Epithelial cell of proximal tubule (primary cell): ENCODE data around the gene TNNI2. TPM values are rescaled to one million over a fixed set of nuclear protein-coding genes. Genes with fewer than 3 reads are reported as not detected.

Experiments used
- DNase-seq: peaks from one replicate; pipeline ENCODE4 v3.0.0-alpha.2; 2011; ENCODE audit warnings: low read depth
- H3K4me3 ChIP-seq: 2 replicates; pipeline ENCODE4 v1.5.1; 2011; ENCODE audit warnings: low read depth, mild to moderate bottlenecking, low read length
- total RNA-seq: library from RNA; depleted of rRNA; stranded (reverse); fragments of >200 nt; gene quantifications from 2 replicates; pipeline ENCODE4 v1.2.3, GENCODE V29; 2015
- TF ChIP-seq, protein P1 (sequence below): conservative IDR thresholded peaks from 2 replicates; pipeline ENCODE4 v1.5.1; 2012; ENCODE audit warnings: low read depth, mild to moderate bottlenecking, low read length

TNNI2 gene
- total RNA-seq, 1 donor from 2014 or later: not detected

DNA sequence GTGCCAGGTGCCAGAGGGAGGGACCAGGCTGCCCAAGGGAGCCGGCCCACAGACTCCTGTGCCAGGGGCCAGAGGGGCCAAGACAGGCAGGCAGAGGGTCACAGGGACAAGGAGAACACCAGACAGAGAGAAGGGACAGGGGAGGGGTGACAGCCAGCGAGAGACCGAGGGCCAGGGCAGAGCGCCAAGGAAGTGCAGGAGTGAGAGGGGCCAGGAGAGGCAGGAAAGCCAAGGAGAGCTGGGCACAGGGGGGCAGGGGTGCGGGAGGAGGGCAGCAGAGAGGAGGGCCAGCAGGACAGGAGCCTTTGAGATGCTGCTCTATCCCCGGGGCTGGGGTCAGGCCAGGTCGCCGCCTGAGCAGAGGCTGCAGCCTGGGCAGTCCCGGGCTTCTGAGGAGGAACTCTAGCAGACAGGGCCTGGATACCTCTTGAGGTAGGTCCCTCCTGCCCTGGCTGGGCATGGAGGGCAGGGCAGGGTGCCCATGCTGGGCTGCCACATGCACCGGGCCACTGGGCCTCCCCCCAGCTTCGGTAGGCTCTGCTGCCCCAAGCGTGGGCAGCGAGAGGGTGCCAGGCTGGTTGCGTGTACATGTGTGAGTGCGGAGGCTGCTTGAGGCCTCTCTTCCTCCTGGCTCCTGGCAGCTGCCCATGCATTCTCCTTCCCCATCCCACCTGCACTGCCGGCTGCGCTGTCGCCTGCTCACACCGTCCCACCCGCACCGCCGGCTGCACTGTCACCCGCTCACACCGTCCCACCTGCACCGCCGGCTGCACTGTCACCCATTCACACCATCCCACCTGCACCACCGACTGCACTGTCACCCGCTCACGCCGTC, 26.3 kb downstream of the TNNI2 start:
- no peak for DNase-seq
- H3K4me3 ChIP-seq: no peak overlapping the region
- TF ChIP-seq, protein P1, sequence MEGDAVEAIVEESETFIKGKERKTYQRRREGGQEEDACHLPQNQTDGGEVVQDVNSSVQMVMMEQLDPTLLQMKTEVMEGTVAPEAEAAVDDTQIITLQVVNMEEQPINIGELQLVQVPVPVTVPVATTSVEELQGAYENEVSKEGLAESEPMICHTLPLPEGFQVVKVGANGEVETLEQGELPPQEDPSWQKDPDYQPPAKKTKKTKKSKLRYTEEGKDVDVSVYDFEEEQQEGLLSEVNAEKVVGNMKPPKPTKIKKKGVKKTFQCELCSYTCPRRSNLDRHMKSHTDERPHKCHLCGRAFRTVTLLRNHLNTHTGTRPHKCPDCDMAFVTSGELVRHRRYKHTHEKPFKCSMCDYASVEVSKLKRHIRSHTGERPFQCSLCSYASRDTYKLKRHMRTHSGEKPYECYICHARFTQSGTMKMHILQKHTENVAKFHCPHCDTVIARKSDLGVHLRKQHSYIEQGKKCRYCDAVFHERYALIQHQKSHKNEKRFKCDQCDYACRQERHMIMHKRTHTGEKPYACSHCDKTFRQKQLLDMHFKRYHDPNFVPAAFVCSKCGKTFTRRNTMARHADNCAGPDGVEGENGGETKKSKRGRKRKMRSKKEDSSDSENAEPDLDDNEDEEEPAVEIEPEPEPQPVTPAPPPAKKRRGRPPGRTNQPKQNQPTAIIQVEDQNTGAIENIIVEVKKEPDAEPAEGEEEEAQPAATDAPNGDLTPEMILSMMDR: no peak

DNA sequence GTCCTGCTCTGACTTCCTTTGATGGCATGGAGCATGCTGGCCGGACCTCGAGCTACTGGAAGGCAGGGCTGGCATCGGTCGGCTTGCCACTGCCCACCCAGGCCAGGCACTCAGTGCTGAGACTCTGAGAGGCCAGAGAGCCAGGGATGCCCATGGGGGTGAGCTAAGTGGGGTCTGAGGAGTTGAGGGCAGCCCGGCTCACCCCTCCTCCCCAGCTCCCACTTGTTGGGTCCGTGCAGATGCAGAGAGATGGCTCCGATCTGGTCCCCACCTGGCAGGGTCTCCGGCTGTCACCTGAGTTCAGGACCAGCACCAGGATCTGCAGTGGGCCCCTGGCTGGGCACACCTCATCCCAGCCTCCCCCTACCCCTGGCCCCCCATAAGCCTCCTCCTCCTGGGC, 27.4 kb downstream of the TNNI2 start:
- TF ChIP-seq, protein P1: no peak
- no peak for DNase-seq
- H3K4me3 ChIP-seq: no peak overlapping the region

GRCh38 chr11:1866776-1867175, 28.0 kb downstream of the TNNI2 start:
- DNase-seq: no peak
- no peak overlapping the region for H3K4me3 ChIP-seq
- TF ChIP-seq, protein P1: no peak

DNA sequence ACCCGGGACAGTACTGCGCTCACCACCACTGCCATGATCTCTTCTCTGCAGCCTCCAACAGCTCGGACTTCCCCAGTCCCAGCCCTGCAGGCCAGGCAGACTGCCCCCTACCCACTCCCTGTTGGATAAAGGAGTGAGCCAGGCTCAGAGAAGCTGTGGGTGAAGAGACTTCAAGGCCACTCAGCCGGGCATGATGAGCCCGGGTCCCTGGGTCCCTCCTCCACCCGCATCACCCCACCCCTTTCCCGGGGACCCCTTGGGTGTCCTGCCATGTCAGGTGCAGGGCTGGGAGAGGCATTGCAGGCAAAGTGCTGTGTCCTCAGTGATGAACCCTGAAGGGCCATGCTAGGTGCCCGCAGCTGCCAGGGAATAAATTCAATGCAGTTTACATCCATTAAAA, 28.6 kb downstream of the TNNI2 start:
- TF ChIP-seq, protein P1: no peak
- no peak overlapping the region for H3K4me3 ChIP-seq
- DNase-seq: no peak

- DNase-seq: no peak
- H3K4me3 ChIP-seq: no peak overlapping the region
- TF ChIP-seq, protein P1: no peak
Observed at GRCh38 chr11:1868056-1868635, 29.4 kb downstream of the TNNI2 start.

- TF ChIP-seq, protein P1: no peak
- no peak for DNase-seq
- H3K4me3 ChIP-seq: no peak overlapping the region
Observed at GRCh38 chr11:1868636-1869291, 30.0 kb downstream of the TNNI2 start.
